ENCODE measurements around the gene FBXL7. TPM values are rescaled to one million over a fixed set of nuclear protein-coding genes. Genes with fewer than 3 reads are reported as not detected.

FBXL7 gene
- total and polyA plus RNA-seq, 2 of the 8 experiments (the other 6 are each of a cell fraction or from before 2014, with no cell fraction given): 17.7 to 17.8 TPM

DNA sequence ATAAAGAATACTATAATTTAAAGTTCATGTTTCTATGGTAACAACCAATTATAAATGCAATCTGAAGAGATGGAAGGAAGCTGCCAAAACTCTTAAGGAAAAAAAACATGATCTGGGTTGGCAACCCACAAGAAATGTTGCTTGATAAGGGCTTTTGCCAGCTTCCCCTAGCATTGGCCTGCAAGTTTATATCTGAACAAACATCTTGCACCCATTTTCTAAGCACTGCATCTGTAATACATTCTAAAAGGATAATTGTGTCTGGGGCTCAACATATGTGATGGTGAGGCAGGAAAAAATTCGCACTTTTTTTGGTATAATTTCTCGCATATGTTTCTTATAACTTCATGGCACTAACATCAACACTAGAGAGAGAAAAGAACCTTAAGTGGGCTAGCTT, 276.4 kb downstream of the FBXL7 start:
- FAIRE-seq (no peak), DNase-seq (ENCODE audit: low read depth in 1 of 2, low spot score in 2 of 2) (no peak)
- no peak overlapping the region for H3K18ac ChIP-seq (ENCODE audit: extremely low read depth, low read length)
- H3K4me1 ChIP-seq (replicated peaks in 1 of 4; ENCODE audit: control insufficient read depth in 3 of 4, insufficient read depth in 4 of 4, low read length in 3 of 4): no peaks in the 10 kb centered on the region
- H3K4me3 ChIP-seq (ENCODE audit: extremely low read depth in 1 of 4, insufficient read depth in 2 of 4, low read depth in 3 of 4, low read length in 4 of 4): no peak overlapping the region
- H3K27me3 ChIP-seq (replicated peaks in 1 of 4; ENCODE audit: control insufficient read depth in 3 of 4, extremely low read depth in 1 of 4, insufficient read depth in 3 of 4, low read length in 3 of 4): no peaks in the 10 kb centered on the region; a peak in 1 of 7 replicates
- no peak for TF ChIP-seq HDAC6 (IDR thresholded peaks at IDR 0.05; ENCODE audit: low read depth, low read length)
- TF ChIP-seq ZNF274 (IDR thresholded peaks at IDR 0.05; ENCODE audit: borderline replicate concordance, extremely low read depth, low read length): no peak
- no peak for TF ChIP-seq KDM1A (IDR thresholded peaks at IDR 0.05; ENCODE audit: borderline replicate concordance, low read length)
- TF ChIP-seq CEBPB (IDR thresholded peaks at IDR 0.05; ENCODE audit: low read depth, low read length): no peak
- TF ChIP-seq CHD2 (IDR thresholded peaks at IDR 0.05; ENCODE audit: low read length): no peak
- TF ChIP-seq, protein P1, sequence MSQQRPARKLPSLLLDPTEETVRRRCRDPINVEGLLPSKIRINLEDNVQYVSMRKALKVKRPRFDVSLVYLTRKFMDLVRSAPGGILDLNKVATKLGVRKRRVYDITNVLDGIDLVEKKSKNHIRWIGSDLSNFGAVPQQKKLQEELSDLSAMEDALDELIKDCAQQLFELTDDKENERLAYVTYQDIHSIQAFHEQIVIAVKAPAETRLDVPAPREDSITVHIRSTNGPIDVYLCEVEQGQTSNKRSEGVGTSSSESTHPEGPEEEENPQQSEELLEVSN (IDR thresholded peaks at IDR 0.05): no peak
- TF ChIP-seq MAX (IDR thresholded peaks at IDR 0.05): no peak
- no peaks in the 10 kb centered on the region for H3K9me3 ChIP-seq (ENCODE audit: insufficient read depth in 2 of 2, low read depth in 1 of 2, low read length in 1 of 2)
- WGBS, 2 experiments (ENCODE audit: extremely low coverage in 1 of 2, insufficient coverage in 1 of 2, insufficient read length in 1 of 2, insufficient replicate concordance in 2 of 2, low coverage in 1 of 2, low lambda C conversion rate in 2 of 2, missing lambda C conversion rate in 1 of 2): 86% methylated on average over 2 of the region's 2 CpGs; no CpG with 5 or more reads in 1 of the 2 experiments
- no peak overlapping the region for H2BK5ac ChIP-seq (ENCODE audit: low read depth, low read length)
- no peak overlapping the region for H3K23ac ChIP-seq (ENCODE audit: insufficient read length)
- H4K8ac ChIP-seq (ENCODE audit: extremely low read depth, insufficient read depth, low read length): no peak overlapping the region
- no peak overlapping the region for H3K9ac ChIP-seq (replicated peaks in 1 of 4; ENCODE audit: extremely low read depth in 1 of 4, low read depth in 3 of 4, low read length in 3 of 4)
- no peaks in the 10 kb centered on the region for H3K36me3 ChIP-seq (ENCODE audit: control insufficient read depth in 2 of 4, insufficient read depth in 4 of 4, low read length in 3 of 4)
- H3K56ac ChIP-seq (replicated peaks; ENCODE audit: insufficient read length, low read depth, low read length): no peak overlapping the region
- H3K27ac ChIP-seq (ENCODE audit: low read depth, low read length): no peak overlapping the region
- no peak overlapping the region for H2BK12ac ChIP-seq (ENCODE audit: low read depth, low read length)
- no peaks in the 10 kb centered on the region for H4K20me1 ChIP-seq (replicated peaks in 1 of 2; ENCODE audit: control insufficient read depth in 1 of 2, insufficient read depth in 2 of 2, low read length in 2 of 2)
- H3K23me2 ChIP-seq (ENCODE audit: low read depth, low read length): no peaks in the 10 kb centered on the region
- H3K4ac ChIP-seq (replicated peaks; ENCODE audit: insufficient read length, low read depth, low read length): no peak overlapping the region
- H2BK15ac ChIP-seq (ENCODE audit: low read length): no peak overlapping the region
- H2BK120ac ChIP-seq (replicated peaks; ENCODE audit: low read depth, low read length): no peak overlapping the region
- H4K5ac ChIP-seq (ENCODE audit: insufficient read length, low read depth, low read length): no peak overlapping the region
- no peak overlapping the region for H4K91ac ChIP-seq (replicated peaks; ENCODE audit: insufficient read length, low read length)
- H3K14ac ChIP-seq (ENCODE audit: insufficient read length): no peak overlapping the region
- ChIA-PET POLR2A (ENCODE audit: partially characterized antibody) (no interaction called here), CTCF (ENCODE audit: partially characterized antibody) (interaction anchor here (1.5 kb wide), 1 partner anchor 9 kb away, joined by 6 read pairs; no protein-coding TSS in a partner anchor)
- no peak overlapping the region for H2AFZ ChIP-seq (ENCODE audit: low read length)
- H3K79me1 ChIP-seq (ENCODE audit: low read depth, low read length): no peaks in the 10 kb centered on the region
- H2AK5ac ChIP-seq (ENCODE audit: low read depth, low read length): no peak overlapping the region
- H2BK20ac ChIP-seq (ENCODE audit: low read length): no peak overlapping the region
- peaks cover 0 to 6% of the 10 kb centered on the region in 2 experiments; a peak in 2 of 4 replicates for H3K79me2 ChIP-seq (ENCODE audit: control insufficient read depth in 1 of 2, insufficient read depth in 2 of 2, low read length in 2 of 2)
- H3K4me2 ChIP-seq (ENCODE audit: insufficient read depth in 1 of 2, low read depth in 2 of 2, low read length in 2 of 2): no peak overlapping the region

Data from H1 (cell line).